COLO668 (cell line): ENCODE results near the gene SMAD6.
"Not testable (repeated sequence)": the region's sequence is repeated elsewhere in the genome, so short reads cannot be mapped to it uniquely, and the experiment has no call there.

ENCODE experiments used
- DNase-seq: peaks from one replicate; lab custom pipeline; 2025; ENCODE audit not compliant: unreplicated experiment; lab: John Stamatoyannopoulos, UW

The SMAD6 gene

GRCh38 chr15:66816201-66816600 lies 114.2 kb downstream of the SMAD6 start:
- DNase-seq, result no peak

GRCh38 chr15:66819084-66819483 lies 117.0 kb downstream of the SMAD6 start:
- no peak for DNase-seq

- no peak for DNase-seq
Observed at GRCh38 chr15:66820481-66821176, 118.6 kb downstream of the SMAD6 start.

- no peak for DNase-seq
Observed at GRCh38 chr15:66821307-66821706, 119.3 kb downstream of the SMAD6 start.

GRCh38 chr15:66822114-66822513 lies 120.1 kb downstream of the SMAD6 start:
- no peak for DNase-seq

- DNase-seq, result no peak
Observed at GRCh38 chr15:66822576-66822975, 120.5 kb downstream of the SMAD6 start.

GRCh38 chr15:66823601-66824000 lies 121.6 kb downstream of the SMAD6 start:
- DNase-seq, result no peak

GRCh38 chr15:66824424-66824823 lies 122.4 kb downstream of the SMAD6 start:
- DNase-seq, result no peak

- no peak for DNase-seq
Observed at GRCh38 chr15:66825139-66825538, 123.1 kb downstream of the SMAD6 start.

GRCh38 chr15:66825731-66826130 lies 123.7 kb downstream of the SMAD6 start:
- no peak for DNase-seq

- DNase-seq, result no peak
Observed at GRCh38 chr15:66826507-66826906, 124.5 kb downstream of the SMAD6 start.

- DNase-seq, result no peak
Observed at GRCh38 chr15:66827039-66827697, 125.1 kb downstream of the SMAD6 start.

- no peak for DNase-seq
Observed at GRCh38 chr15:66827698-66828055, 125.6 kb downstream of the SMAD6 start.

- not testable (repeated sequence) for DNase-seq
Observed at GRCh38 chr15:66828817-66829541, 126.9 kb downstream of the SMAD6 start.

- no peak for DNase-seq
Observed at GRCh38 chr15:66829551-66830121, 127.6 kb downstream of the SMAD6 start.

- DNase-seq, result no peak
Observed at GRCh38 chr15:66830358-66830757, 128.3 kb downstream of the SMAD6 start.

- DNase-seq, result no peak
Observed at GRCh38 chr15:66830823-66831222, 128.8 kb downstream of the SMAD6 start.

- DNase-seq, result no peak
Observed at GRCh38 chr15:66831289-66831688, 129.3 kb downstream of the SMAD6 start.

- DNase-seq, result no peak
Observed at GRCh38 chr15:66831801-66832390, 129.9 kb downstream of the SMAD6 start.
